ENCODE data around the gene CFAP65.
A peak's percentile ranks its signal among the peaks of the same experiment; 100 is the strongest.

Gene CFAP65

GRCh38 chr2:218959761-218960308 is 81.5 kb downstream of the CFAP65 start:
- Histone ChIP-seq H3K4me2 (ENCODE audit: low read length) (peak overlapping the region; percentile 97), H3K4me1 (ENCODE audit: control insufficient read depth, low read length) (peaks cover 11% of the 10 kb centered on the region), H3K27me3 (ENCODE audit: control insufficient read depth, low read length) (peaks cover 24% of the 10 kb centered on the region), H3K9me2 (replicated peaks; ENCODE audit: control insufficient read depth, low read length) (no peaks in the 10 kb centered on the region), H3F3A (ENCODE audit: control insufficient read depth, insufficient read depth) (no peaks in the 10 kb centered on the region), H3K36me3 (ENCODE audit: control insufficient read depth, low read length) (no peaks in the 10 kb centered on the region), H3K4me3 (ENCODE audit: low read length) (peak overlapping the region; percentile 81), H3K27ac (ENCODE audit: low read depth, low read length) (no peak overlapping the region), H3K79me2 (ENCODE audit: control insufficient read depth, low read length) (no peaks in the 10 kb centered on the region), H3K9me3 (ENCODE audit: control insufficient read depth, insufficient read depth, low read length) (no peaks in the 10 kb centered on the region), H4K20me1 (ENCODE audit: control insufficient read depth, insufficient read depth, low read depth, low read length) (no peaks in the 10 kb centered on the region)
- TF ChIP-seq CTCF (IDR thresholded peaks at IDR 0.05; ENCODE audit: low read depth, low read length, poor library complexity, severe bottlenecking) (no peak), EZH2phosphoT487 (IDR thresholded peaks at IDR 0.05; ENCODE audit: borderline replicate concordance, low read length) (no peak)

- TF ChIP-seq CTCF (IDR thresholded peaks at IDR 0.05; ENCODE audit: low read depth, low read length, poor library complexity, severe bottlenecking) (no peak), EZH2phosphoT487 (IDR thresholded peaks at IDR 0.05; ENCODE audit: borderline replicate concordance, low read length) (no peak)
- Histone ChIP-seq H3F3A (ENCODE audit: control insufficient read depth, insufficient read depth) (no peaks in the 10 kb centered on the region), H3K27me3 (ENCODE audit: control insufficient read depth, low read length) (peaks cover 21% of the 10 kb centered on the region), H3K4me1 (ENCODE audit: control insufficient read depth, low read length) (peaks cover 9% of the 10 kb centered on the region), H3K79me2 (ENCODE audit: control insufficient read depth, low read length) (no peaks in the 10 kb centered on the region), H3K4me2 (ENCODE audit: low read length) (peak within 1 kb of the TSS; percentile 97), H3K27ac (ENCODE audit: low read depth, low read length) (no peak within 1 kb of the TSS), H3K4me3 (ENCODE audit: low read length) (peak within 1 kb of the TSS; percentile 81), H3K9me3 (ENCODE audit: control insufficient read depth, insufficient read depth, low read length) (no peaks in the 10 kb centered on the region), H4K20me1 (ENCODE audit: control insufficient read depth, insufficient read depth, low read depth, low read length) (no peaks in the 10 kb centered on the region), H3K9me2 (replicated peaks; ENCODE audit: control insufficient read depth, low read length) (no peaks in the 10 kb centered on the region), H3K36me3 (ENCODE audit: control insufficient read depth, low read length) (no peaks in the 10 kb centered on the region)
These were observed 82.1 kb downstream of the CFAP65 start, which contains the start of gene CDK5R2 for GRCh38 chr2:218959141-218959731. TSS of gene CDK5R2 (plus strand) at chr2:218959666. CDS start at chr2:218959821, 155 bp downstream.

- no peaks in the 10 kb centered on the region for H4K20me1 ChIP-seq (ENCODE audit: control insufficient read depth, insufficient read depth, low read depth, low read length)
- H3K9me3 ChIP-seq (ENCODE audit: control insufficient read depth, insufficient read depth, low read length): no peaks in the 10 kb centered on the region
- H3K27ac ChIP-seq (ENCODE audit: low read depth, low read length): no peak overlapping the region
- no peaks in the 10 kb centered on the region for H3F3A ChIP-seq (ENCODE audit: control insufficient read depth, insufficient read depth)
- H3K4me2 ChIP-seq (ENCODE audit: low read length): peak overlapping the region; percentile 97; the same call in 1 of the 2 replicates
- peaks cover 7% of the 10 kb centered on the region for H3K4me1 ChIP-seq (ENCODE audit: control insufficient read depth, low read length)
- no peaks in the 10 kb centered on the region for H3K79me2 ChIP-seq (ENCODE audit: control insufficient read depth, low read length)
- H3K4me3 ChIP-seq (ENCODE audit: low read length): no peak overlapping the region
- TF ChIP-seq EZH2phosphoT487 (IDR thresholded peaks at IDR 0.05; ENCODE audit: borderline replicate concordance, low read length): no peak
- no peak for TF ChIP-seq CTCF (IDR thresholded peaks at IDR 0.05; ENCODE audit: low read depth, low read length, poor library complexity, severe bottlenecking)
- no peaks in the 10 kb centered on the region for H3K36me3 ChIP-seq (ENCODE audit: control insufficient read depth, low read length)
- H3K9me2 ChIP-seq (replicated peaks; ENCODE audit: control insufficient read depth, low read length): no peaks in the 10 kb centered on the region
- peaks cover 14% of the 10 kb centered on the region for H3K27me3 ChIP-seq (ENCODE audit: control insufficient read depth, low read length)
These were observed 83.0 kb downstream of the CFAP65 start for GRCh38 chr2:218958276-218958675.
